Measurements from ENCODE around the gene COMT. TPM values are rescaled to one million over a fixed set of nuclear protein-coding genes. Genes with fewer than 3 reads are reported as not detected.

Gene COMT
- total RNA-seq, 6 experiments from 2014 or later: 215 to 306 (median 234) TPM

DNA sequence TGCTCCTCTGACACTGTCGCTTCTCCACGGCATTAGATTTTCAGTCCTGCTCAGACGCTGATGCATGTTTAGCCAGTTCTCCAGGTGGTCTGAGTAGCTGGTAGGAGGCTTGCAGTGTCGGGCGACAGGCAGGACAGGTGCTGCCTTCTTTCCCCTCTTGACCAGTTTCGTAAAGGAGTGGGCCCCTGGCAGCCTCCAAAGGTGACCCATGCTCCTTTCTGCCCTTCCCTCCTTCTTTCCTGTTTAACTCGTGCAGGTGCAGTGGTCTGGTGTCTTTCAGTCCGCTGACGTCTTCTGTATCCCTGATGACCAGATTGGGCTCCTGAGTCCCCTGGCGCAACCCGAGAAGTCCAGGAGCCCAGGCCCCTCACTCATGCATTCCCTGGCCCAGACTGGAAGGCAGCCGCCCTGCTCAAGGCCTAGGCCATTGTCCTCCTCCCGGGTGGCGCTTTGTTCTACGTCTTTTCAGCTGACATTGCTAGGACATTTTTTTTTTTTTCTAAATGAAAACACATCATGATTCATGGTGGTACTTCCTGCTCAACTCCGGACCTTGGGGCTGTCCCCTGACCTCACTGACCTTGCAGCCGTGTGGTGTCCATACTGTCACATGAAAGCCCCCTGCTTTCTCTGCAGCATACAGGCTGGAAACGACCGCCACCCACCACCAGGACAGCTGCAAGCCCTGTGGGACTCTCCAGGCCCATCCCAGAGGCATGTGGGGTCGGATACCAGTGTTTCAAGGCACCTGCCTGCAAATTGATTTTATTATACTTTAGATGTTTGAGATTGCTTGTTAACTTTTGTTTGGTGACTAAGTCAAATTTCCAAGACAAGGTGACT is 25.6 kb downstream of the COMT start:
- no peak for DNase-seq
- Mint-ChIP-seq H3K9me3 (no peaks in the 10 kb centered on the region), H3K27ac (no peak overlapping the region), H3K4me1 (ENCODE audit: low read depth) (no peaks in the 10 kb centered on the region), H3K36me3 (ENCODE audit: low read depth) (no peaks in the 10 kb centered on the region), H3K4me3 (no peak overlapping the region), H3K27me3 (ENCODE audit: insufficient read depth) (peaks cover 4% of the 10 kb centered on the region; the same call in 1 of the 2 replicates)
- TF ChIP-seq CTCF (IDR thresholded peaks at IDR 0.05): no peak

DNA sequence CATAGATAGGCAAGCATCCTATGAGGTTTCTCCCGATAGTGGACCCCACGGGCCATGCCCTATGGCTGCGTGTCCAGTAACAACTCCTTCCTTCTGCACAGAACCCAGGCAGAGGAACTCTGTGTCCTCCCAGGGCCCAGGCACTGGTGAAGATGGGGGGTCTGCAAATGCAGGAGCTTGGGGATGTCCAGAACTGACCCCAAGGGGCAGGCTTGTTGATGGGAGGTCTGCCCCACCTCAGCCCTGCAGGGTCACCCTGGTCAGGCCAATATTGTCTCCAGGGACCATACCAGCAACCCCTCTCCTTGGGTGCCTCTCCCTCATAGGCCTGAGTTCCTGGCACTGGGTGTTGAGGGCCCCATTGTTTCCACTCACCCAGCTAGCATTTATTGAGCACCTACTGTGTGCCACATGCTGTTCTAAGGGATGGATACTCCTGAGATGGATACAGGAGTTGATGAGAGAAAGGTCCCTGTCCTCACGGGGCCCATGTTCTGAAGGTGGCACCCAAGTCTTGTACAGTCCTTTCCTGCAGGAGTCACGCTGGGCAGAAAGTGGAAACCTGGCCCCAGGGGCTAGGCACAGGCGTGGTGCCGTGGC is 26.4 kb downstream of the COMT start:
- TF ChIP-seq CTCF (IDR thresholded peaks at IDR 0.05): no peak
- Mint-ChIP-seq H3K27me3 (ENCODE audit: insufficient read depth) (peaks cover 3% of the 10 kb centered on the region; the same call in 1 of the 2 replicates), H3K9me3 (no peaks in the 10 kb centered on the region), H3K4me3 (no peak overlapping the region), H3K27ac (no peak overlapping the region), H3K4me1 (ENCODE audit: low read depth) (no peaks in the 10 kb centered on the region), H3K36me3 (ENCODE audit: low read depth) (no peaks in the 10 kb centered on the region)
- DNase-seq: no peak

DNA sequence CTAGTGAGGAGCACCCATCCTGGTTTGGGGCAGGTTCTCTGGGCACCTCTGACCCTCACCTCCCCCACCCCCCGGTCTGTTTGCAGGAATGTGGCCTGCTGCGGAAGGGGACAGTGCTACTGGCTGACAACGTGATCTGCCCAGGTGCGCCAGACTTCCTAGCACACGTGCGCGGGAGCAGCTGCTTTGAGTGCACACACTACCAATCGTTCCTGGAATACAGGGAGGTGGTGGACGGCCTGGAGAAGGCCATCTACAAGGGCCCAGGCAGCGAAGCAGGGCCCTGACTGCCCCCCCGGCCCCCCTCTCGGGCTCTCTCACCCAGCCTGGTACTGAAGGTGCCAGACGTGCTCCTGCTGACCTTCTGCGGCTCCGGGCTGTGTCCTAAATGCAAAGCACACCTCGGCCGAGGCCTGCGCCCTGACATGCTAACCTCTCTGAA is 26.9 kb downstream of the COMT start:
- H3K4me3 Mint-ChIP-seq: no peak overlapping the region
- no peak for TF ChIP-seq CTCF (IDR thresholded peaks at IDR 0.05)
- DNase-seq: no peak
- no peak overlapping the region for H3K27ac Mint-ChIP-seq
- no peaks in the 10 kb centered on the region for H3K36me3 Mint-ChIP-seq (ENCODE audit: low read depth)
- H3K4me1 Mint-ChIP-seq (ENCODE audit: low read depth): no peaks in the 10 kb centered on the region
- H3K9me3 Mint-ChIP-seq: no peaks in the 10 kb centered on the region
- H3K27me3 Mint-ChIP-seq (ENCODE audit: insufficient read depth): peaks cover 3% of the 10 kb centered on the region; the same call in 1 of the 2 replicates

DNA sequence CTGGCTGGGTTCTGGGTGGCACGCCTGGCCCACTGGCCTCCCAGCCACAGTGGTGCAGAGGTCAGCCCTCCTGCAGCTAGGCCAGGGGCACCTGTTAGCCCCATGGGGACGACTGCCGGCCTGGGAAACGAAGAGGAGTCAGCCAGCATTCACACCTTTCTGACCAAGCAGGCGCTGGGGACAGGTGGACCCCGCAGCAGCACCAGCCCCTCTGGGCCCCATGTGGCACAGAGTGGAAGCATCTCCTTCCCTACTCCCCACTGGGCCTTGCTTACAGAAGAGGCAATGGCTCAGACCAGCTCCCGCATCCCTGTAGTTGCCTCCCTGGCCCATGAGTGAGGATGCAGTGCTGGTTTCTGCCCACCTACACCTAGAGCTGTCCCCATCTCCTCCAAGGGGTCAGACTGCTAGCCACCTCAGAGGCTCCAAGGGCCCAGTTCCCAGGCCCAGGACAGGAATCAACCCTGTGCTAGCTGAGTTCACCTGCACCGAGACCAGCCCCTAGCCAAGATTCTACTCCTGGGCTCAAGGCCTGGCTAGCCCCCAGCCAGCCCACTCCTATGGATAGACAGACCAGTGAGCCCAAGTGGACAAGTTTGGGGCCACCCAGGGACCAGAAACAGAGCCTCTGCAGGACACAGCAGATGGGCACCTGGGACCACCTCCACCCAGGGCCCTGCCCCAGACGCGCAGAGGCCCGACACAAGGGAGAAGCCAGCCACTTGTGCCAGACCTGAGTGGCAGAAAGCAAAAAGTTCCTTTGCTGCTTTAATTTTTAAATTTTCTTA is 27.8 kb downstream of the COMT start:
- no peak for DNase-seq
- Mint-ChIP-seq H3K4me1 (ENCODE audit: low read depth) (no peaks in the 10 kb centered on the region), H3K27me3 (ENCODE audit: insufficient read depth) (peaks cover 3% of the 10 kb centered on the region; the same call in 1 of the 2 replicates), H3K4me3 (no peak overlapping the region), H3K27ac (no peak overlapping the region), H3K36me3 (ENCODE audit: low read depth) (no peaks in the 10 kb centered on the region), H3K9me3 (no peaks in the 10 kb centered on the region)
- TF ChIP-seq CTCF (IDR thresholded peaks at IDR 0.05): no peak

DNA sequence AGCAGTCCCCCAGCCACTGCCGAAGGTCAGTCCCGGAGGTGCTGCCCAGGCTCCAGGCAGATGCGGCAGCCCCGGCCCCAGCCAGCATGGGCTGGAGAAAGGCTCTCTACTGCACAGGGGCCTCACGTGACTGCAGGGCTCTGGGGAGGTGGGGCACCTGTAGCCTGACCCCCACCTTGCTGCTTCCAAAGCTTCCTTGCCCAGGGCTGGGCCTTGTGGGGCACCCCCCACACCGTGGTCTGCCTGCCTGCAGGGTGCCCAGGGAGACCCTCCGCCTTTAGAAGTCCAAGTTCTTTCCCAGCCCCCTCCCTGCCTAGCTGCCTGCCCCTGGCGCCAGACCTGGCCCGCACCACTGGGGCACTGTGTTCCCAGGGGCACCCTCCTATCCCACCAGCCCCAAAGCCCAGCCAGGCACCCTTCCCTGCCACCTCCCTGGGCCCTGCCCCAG is 28.5 kb downstream of the COMT start:
- Mint-ChIP-seq H3K9me3 (no peaks in the 10 kb centered on the region), H3K27ac (no peak overlapping the region), H3K27me3 (ENCODE audit: insufficient read depth) (peaks cover 3% of the 10 kb centered on the region; the same call in 1 of the 2 replicates), H3K4me1 (ENCODE audit: low read depth) (no peaks in the 10 kb centered on the region), H3K4me3 (no peak overlapping the region), H3K36me3 (ENCODE audit: low read depth) (no peaks in the 10 kb centered on the region)
- no peak for TF ChIP-seq CTCF (IDR thresholded peaks at IDR 0.05)
- no peak for DNase-seq
